Measurements from ENCODE around the gene DTNBP1.

Gene DTNBP1

DNA sequence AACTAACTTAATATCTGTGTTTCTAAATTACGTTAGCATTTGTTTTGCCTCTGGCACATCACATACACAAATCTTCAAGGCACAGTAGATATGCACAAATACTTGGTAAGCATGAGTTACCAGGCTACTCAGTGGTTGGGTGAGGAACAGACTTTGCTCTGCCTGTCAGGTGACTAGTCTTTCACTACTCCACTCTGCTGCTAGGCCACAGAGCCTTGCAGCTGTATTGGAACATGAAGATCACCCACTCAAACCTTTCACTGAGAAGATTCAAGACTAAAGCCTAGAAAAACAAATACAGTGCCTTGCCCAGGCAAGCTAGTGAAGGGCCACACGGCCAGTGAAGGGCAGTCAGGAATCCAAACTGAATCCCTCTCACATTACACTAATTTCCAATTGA, 47.0 kb downstream of the DTNBP1 start:
- no peaks in the 10 kb centered on the region for H3F3A ChIP-seq (ENCODE audit: control insufficient read depth, insufficient read depth)
- no peak overlapping the region for H3K27ac ChIP-seq (ENCODE audit: low read depth, low read length)
- peaks cover 33% of the 10 kb centered on the region for H3K79me2 ChIP-seq (ENCODE audit: control insufficient read depth, low read length)
- no peaks in the 10 kb centered on the region for H3K27me3 ChIP-seq (ENCODE audit: control insufficient read depth, low read length)
- no peak overlapping the region for H3K4me2 ChIP-seq (ENCODE audit: low read length)
- no peaks in the 10 kb centered on the region for H3K9me3 ChIP-seq (ENCODE audit: control insufficient read depth, insufficient read depth, low read length)
- no peak for TF ChIP-seq EZH2phosphoT487 (IDR thresholded peaks at IDR 0.05; ENCODE audit: borderline replicate concordance, low read length)
- TF ChIP-seq, protein P1, sequence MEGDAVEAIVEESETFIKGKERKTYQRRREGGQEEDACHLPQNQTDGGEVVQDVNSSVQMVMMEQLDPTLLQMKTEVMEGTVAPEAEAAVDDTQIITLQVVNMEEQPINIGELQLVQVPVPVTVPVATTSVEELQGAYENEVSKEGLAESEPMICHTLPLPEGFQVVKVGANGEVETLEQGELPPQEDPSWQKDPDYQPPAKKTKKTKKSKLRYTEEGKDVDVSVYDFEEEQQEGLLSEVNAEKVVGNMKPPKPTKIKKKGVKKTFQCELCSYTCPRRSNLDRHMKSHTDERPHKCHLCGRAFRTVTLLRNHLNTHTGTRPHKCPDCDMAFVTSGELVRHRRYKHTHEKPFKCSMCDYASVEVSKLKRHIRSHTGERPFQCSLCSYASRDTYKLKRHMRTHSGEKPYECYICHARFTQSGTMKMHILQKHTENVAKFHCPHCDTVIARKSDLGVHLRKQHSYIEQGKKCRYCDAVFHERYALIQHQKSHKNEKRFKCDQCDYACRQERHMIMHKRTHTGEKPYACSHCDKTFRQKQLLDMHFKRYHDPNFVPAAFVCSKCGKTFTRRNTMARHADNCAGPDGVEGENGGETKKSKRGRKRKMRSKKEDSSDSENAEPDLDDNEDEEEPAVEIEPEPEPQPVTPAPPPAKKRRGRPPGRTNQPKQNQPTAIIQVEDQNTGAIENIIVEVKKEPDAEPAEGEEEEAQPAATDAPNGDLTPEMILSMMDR (IDR thresholded peaks at IDR 0.05; ENCODE audit: low read depth, low read length, poor library complexity, severe bottlenecking), result no peak
- H3K36me3 ChIP-seq (ENCODE audit: control insufficient read depth, low read length), result peaks cover 27% of the 10 kb centered on the region
- no peaks in the 10 kb centered on the region for H4K20me1 ChIP-seq (ENCODE audit: control insufficient read depth, insufficient read depth, low read depth, low read length)
- no peaks in the 10 kb centered on the region for H3K4me1 ChIP-seq (ENCODE audit: control insufficient read depth, low read length)
- no peaks in the 10 kb centered on the region for H3K9me2 ChIP-seq (replicated peaks; ENCODE audit: control insufficient read depth, low read length)
- H3K4me3 ChIP-seq (ENCODE audit: low read length), result no peak overlapping the region

DNA sequence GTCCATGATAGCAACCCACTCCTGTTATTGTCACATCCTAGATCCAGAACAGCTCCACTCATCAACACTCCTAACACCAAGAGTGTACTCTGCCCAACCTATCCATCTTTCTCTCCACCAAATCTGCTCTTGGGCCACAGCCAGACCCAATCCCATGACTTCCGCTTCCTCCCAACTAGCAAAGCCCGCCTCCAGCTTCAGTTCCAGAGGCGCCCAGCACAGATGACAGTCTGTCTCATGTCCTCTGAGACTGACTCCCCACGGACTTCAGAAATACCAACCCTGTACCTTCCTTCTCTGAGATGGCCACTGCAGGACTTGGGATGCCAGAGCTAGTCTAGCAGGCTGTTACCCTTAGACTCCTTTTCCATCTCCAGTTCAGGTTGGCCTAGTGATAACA, 48.6 kb downstream of the DTNBP1 start:
- Histone ChIP-seq H3K9me2 (replicated peaks; ENCODE audit: control insufficient read depth, low read length) (no peaks in the 10 kb centered on the region), H3K4me2 (ENCODE audit: low read length) (no peak overlapping the region), H3K4me3 (ENCODE audit: low read length) (no peak overlapping the region), H3K4me1 (ENCODE audit: control insufficient read depth, low read length) (no peaks in the 10 kb centered on the region), H3F3A (ENCODE audit: control insufficient read depth, insufficient read depth) (no peaks in the 10 kb centered on the region), H3K27ac (ENCODE audit: low read depth, low read length) (no peak overlapping the region), H3K79me2 (ENCODE audit: control insufficient read depth, low read length) (peaks cover 31% of the 10 kb centered on the region), H3K9me3 (ENCODE audit: control insufficient read depth, insufficient read depth, low read length) (no peaks in the 10 kb centered on the region), H4K20me1 (ENCODE audit: control insufficient read depth, insufficient read depth, low read depth, low read length) (no peaks in the 10 kb centered on the region), H3K27me3 (ENCODE audit: control insufficient read depth, low read length) (no peaks in the 10 kb centered on the region), H3K36me3 (ENCODE audit: control insufficient read depth, low read length) (peaks cover 41% of the 10 kb centered on the region)
- TF ChIP-seq EZH2phosphoT487 (IDR thresholded peaks at IDR 0.05; ENCODE audit: borderline replicate concordance, low read length), result no peak
- TF ChIP-seq, protein P1 (IDR thresholded peaks at IDR 0.05; ENCODE audit: low read depth, low read length, poor library complexity, severe bottlenecking), result no peak

DNA sequence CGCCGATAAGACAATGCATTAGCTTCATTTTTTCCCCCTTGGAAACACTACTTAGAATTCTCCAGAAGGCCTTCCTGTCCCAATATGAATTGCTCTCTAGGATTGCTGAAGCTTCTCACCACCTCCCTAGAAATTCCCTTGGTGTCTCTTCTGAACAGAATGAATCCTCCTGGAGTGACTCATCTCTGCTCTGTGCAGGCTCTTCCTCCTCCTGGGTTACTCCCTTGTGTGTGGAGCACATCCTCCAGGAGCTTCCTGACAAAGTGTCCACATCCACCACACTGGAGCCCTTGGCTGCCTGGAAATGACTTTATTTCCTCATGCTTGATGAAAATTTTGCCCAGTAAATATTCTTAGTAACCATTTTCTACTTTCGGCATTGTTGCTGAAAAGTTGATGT, 54.4 kb downstream of the DTNBP1 start:
- H3F3A ChIP-seq (ENCODE audit: control insufficient read depth, insufficient read depth), result no peaks in the 10 kb centered on the region
- no peaks in the 10 kb centered on the region for H4K20me1 ChIP-seq (ENCODE audit: control insufficient read depth, insufficient read depth, low read depth, low read length)
- H3K9me3 ChIP-seq (ENCODE audit: control insufficient read depth, insufficient read depth, low read length), result no peaks in the 10 kb centered on the region
- no peaks in the 10 kb centered on the region for H3K4me1 ChIP-seq (ENCODE audit: control insufficient read depth, low read length)
- no peaks in the 10 kb centered on the region for H3K79me2 ChIP-seq (ENCODE audit: control insufficient read depth, low read length)
- H3K9me2 ChIP-seq (replicated peaks; ENCODE audit: control insufficient read depth, low read length), result no peaks in the 10 kb centered on the region
- TF ChIP-seq, protein P1 (IDR thresholded peaks at IDR 0.05; ENCODE audit: low read depth, low read length, poor library complexity, severe bottlenecking), result no peak
- no peak for TF ChIP-seq EZH2phosphoT487 (IDR thresholded peaks at IDR 0.05; ENCODE audit: borderline replicate concordance, low read length)
- H3K27me3 ChIP-seq (ENCODE audit: control insufficient read depth, low read length), result no peaks in the 10 kb centered on the region
- no peak overlapping the region for H3K27ac ChIP-seq (ENCODE audit: low read depth, low read length)
- H3K4me3 ChIP-seq (ENCODE audit: low read length), result no peak overlapping the region
- peaks cover 30% of the 10 kb centered on the region for H3K36me3 ChIP-seq (ENCODE audit: control insufficient read depth, low read length)
- H3K4me2 ChIP-seq (ENCODE audit: low read length), result no peak overlapping the region

GRCh38 chr6:15607603-15608002, 55.2 kb downstream of the DTNBP1 start:
- Histone ChIP-seq H3K9me2 (replicated peaks; ENCODE audit: control insufficient read depth, low read length) (no peaks in the 10 kb centered on the region), H3K27ac (ENCODE audit: low read depth, low read length) (no peak overlapping the region), H4K20me1 (ENCODE audit: control insufficient read depth, insufficient read depth, low read depth, low read length) (no peaks in the 10 kb centered on the region), H3K4me3 (ENCODE audit: low read length) (no peak overlapping the region), H3K9me3 (ENCODE audit: control insufficient read depth, insufficient read depth, low read length) (no peaks in the 10 kb centered on the region), H3K79me2 (ENCODE audit: control insufficient read depth, low read length) (no peaks in the 10 kb centered on the region), H3K4me1 (ENCODE audit: control insufficient read depth, low read length) (no peaks in the 10 kb centered on the region), H3F3A (ENCODE audit: control insufficient read depth, insufficient read depth) (no peaks in the 10 kb centered on the region), H3K36me3 (ENCODE audit: control insufficient read depth, low read length) (peaks cover 27% of the 10 kb centered on the region), H3K27me3 (ENCODE audit: control insufficient read depth, low read length) (no peaks in the 10 kb centered on the region), H3K4me2 (ENCODE audit: low read length) (no peak overlapping the region)
- TF ChIP-seq, protein P1 (IDR thresholded peaks at IDR 0.05; ENCODE audit: low read depth, low read length, poor library complexity, severe bottlenecking), result no peak
- TF ChIP-seq EZH2phosphoT487 (IDR thresholded peaks at IDR 0.05; ENCODE audit: borderline replicate concordance, low read length), result no peak
